ENCODE data around the gene KREMEN2. TPM values are rescaled to one million over a fixed set of nuclear protein-coding genes. Genes with fewer than 3 reads are reported as not detected.

The KREMEN2 gene
- total and polyA plus RNA-seq, 9 donors, result 0.18 to 0.57 (median 0.23) TPM; not detected in 5

GRCh38 chr16:2971134-2971984 lies 7.3 kb downstream of the KREMEN2 start:
- Histone ChIP-seq H3K4me3 (no peak overlapping the region), H3K36me3 (no peaks in the 10 kb centered on the region), H3K27me3 (peaks cover 6% of the 10 kb centered on the region), H3K9me3 (no peaks in the 10 kb centered on the region), H3K4me1 (ENCODE audit: insufficient read depth) (peaks cover 8% of the 10 kb centered on the region), H3K27ac (no peak overlapping the region)
- no peak for TF ChIP-seq EP300 (IDR thresholded peaks at IDR 0.05)
- TF ChIP-seq CTCF (IDR thresholded peaks at IDR 0.05), result no peak
- no peak for TF ChIP-seq POLR2A (IDR thresholded peaks at IDR 0.05)
- DNase-seq, result no peak
- intact Hi-C loops (cut with DNase I), result no loop called here
- WGBS, 3 donors, result 92 to 94% (median 93%) methylated on average over 33 to 35 of the region's 35 CpGs

DNA sequence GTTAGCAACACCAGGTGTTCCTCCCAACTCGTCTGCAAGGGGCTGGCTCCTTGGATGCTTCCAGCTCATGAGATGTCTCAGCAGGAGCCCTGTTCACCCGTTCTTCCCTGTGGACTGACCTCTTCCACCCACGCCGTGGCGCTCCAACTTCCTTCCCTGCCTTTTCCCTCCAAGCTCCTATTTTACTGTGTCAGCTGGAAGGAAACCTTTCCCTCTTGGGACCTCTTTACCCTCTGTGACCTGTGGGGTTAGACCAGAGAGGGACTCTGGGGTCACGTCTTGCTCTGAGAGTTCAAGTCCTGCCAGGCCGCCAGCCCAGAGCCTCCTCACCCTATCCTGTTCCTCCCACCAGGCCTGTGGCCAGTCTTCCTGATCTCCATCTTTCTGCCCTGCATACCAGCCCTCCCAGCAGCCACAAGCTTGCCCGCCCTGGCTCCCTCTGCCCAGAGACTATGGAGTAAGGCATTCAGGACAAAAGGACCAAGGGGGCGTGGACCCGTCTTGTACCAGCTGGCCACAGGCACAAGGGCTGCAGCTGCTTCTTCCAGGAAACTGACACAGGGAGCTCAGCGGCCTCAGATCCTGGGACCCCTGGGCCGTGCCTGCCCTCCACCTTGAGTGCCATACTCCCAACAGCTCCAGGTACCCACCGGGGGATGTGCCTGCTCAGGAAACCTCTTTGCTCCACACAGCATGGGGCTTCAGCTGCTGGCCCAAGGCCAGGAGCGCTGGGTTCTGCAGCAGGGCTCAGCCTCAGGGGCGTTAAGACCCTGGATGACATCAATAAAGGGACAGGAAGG lies 8.1 kb downstream of the KREMEN2 start:
- 76 to 84% (median 77%) methylated on average over 15 of the region's 15 CpGs for WGBS, 3 donors
- intact Hi-C loops (cut with DNase I), result no loop called here
- DNase-seq, result no peak
- no peak for TF ChIP-seq EP300 (IDR thresholded peaks at IDR 0.05)
- no peak for TF ChIP-seq CTCF (IDR thresholded peaks at IDR 0.05)
- no peak for TF ChIP-seq POLR2A (IDR thresholded peaks at IDR 0.05)
- Histone ChIP-seq H3K27ac (no peak overlapping the region), H3K4me1 (ENCODE audit: insufficient read depth) (peaks cover 8% of the 10 kb centered on the region), H3K9me3 (no peaks in the 10 kb centered on the region), H3K36me3 (no peaks in the 10 kb centered on the region), H3K27me3 (peaks cover 6% of the 10 kb centered on the region), H3K4me3 (no peak overlapping the region)

DNA sequence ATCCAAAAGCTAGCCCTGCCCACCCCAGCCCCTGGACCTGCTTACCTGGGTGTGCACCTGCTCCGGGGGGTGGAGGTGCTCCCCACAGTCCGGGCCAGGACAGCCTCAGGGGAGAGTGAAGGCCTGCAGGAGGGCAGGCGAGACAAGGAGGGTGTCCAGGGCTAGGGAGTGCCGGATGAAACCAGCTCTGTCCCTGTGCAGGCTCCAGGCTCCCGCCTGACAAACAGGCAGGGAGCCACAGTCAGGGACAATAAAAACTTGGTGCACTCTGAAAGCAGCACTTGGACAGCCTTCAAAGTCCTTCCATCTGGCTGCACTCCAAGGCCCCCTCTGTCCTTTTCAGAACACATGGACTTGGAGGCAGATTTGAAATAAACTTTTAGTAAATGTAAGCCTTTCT lies 9.0 kb downstream of the KREMEN2 start:
- H3K36me3 ChIP-seq, result no peaks in the 10 kb centered on the region
- 87 to 89% (median 88%) methylated on average over 5 of the region's 5 CpGs for WGBS, 3 donors
- DNase-seq, result no peak
- no peaks in the 10 kb centered on the region for H3K9me3 ChIP-seq
- peaks cover 6% of the 10 kb centered on the region for H3K27me3 ChIP-seq
- TF ChIP-seq EP300 (IDR thresholded peaks at IDR 0.05) (no peak), CTCF (IDR thresholded peaks at IDR 0.05) (no peak), POLR2A (IDR thresholded peaks at IDR 0.05) (no peak)
- intact Hi-C loops (cut with DNase I), result no loop called here
- H3K4me3 ChIP-seq, result no peak overlapping the region
- H3K27ac ChIP-seq, result no peak overlapping the region
- H3K4me1 ChIP-seq (ENCODE audit: insufficient read depth), result peaks cover 8% of the 10 kb centered on the region

DNA sequence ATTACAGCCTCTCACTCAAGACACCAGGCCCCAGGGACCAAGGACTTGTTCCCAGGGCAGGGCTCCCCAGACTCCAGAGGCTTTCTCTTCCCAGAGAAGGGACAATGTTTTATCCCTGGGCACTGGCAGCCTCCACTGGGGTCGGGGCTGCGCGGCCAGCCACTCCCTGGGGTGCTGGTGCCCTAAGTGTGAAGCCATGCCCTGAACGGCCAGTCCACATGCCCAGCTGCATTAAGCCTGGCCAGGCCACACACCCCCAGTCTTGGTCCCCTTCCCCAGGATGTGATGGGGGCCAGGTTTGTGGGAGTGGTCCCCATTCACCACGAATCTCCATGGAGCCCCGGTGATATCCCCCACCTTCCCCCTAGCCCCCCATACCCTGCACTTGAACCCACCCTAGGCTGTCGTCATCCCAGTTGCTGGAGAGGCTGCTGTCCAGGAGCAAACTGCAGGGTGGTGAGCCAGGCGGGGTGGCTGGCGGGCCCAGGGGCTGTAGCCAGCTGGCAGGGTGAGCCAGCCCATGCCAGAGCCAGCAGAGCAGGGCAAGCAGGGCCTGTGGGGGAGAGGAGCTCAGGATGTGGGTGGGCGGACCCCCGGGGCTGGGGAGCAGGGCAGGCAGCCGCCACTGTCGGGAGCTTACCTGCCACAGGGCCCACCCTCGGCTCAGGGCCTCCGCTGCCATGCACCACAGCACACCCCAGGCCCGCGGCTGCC lies 9.7 kb downstream of the KREMEN2 start:
- Histone ChIP-seq H3K27me3 (peaks cover 6% of the 10 kb centered on the region), H3K36me3 (no peaks in the 10 kb centered on the region), H3K4me1 (ENCODE audit: insufficient read depth) (peaks cover 5% of the 10 kb centered on the region), H3K9me3 (no peaks in the 10 kb centered on the region), H3K4me3 (no peak overlapping the region), H3K27ac (no peak overlapping the region)
- intact Hi-C loops (cut with DNase I), result no loop called here
- DNase-seq, result no peak
- TF ChIP-seq POLR2A (IDR thresholded peaks at IDR 0.05), result no peak
- TF ChIP-seq EP300 (IDR thresholded peaks at IDR 0.05), result no peak
- TF ChIP-seq CTCF (IDR thresholded peaks at IDR 0.05), result no peak
- WGBS, 3 donors, result 82 to 85% (median 85%) methylated on average over 12 to 17 of the region's 17 CpGs

Data from ovary (tissue), 9 donors.